Measurements from ENCODE around the gene CELSR3. TPM values are rescaled to one million over a fixed set of nuclear protein-coding genes. Genes with fewer than 3 reads are reported as not detected.

CELSR3 gene
- total and polyA plus RNA-seq, 9 donors, result 0.22 to 1.1 (median 0.49) TPM

- H3K27ac ChIP-seq (ENCODE audit: low read length), result no peak overlapping the region
- peaks cover 28% of the 10 kb centered on the region for H3K4me1 ChIP-seq (ENCODE audit: control insufficient read depth, insufficient read depth, low read length)
- no peaks in the 10 kb centered on the region for H3K9me3 ChIP-seq (replicated peaks; ENCODE audit: control insufficient read depth, low read depth, low read length)
- no peaks in the 10 kb centered on the region for H3K27me3 ChIP-seq (ENCODE audit: control insufficient read depth, insufficient read depth, low read length)
- H3K36me3 ChIP-seq (ENCODE audit: control insufficient read depth, insufficient read depth, low read length), result peaks cover 61% of the 10 kb centered on the region
- 86% methylated on average over 18 of the region's 18 CpGs for WGBS (ENCODE audit: insufficient coverage)
- H3K4me3 ChIP-seq (ENCODE audit: low read length), result no peak overlapping the region
- peak; percentile 32 for DNase-seq
These were observed 25.5 kb upstream of the CELSR3 start for GRCh38 chr3:48688032-48688736.

GRCh38 chr3:48687220-48687678 lies 24.6 kb upstream of the CELSR3 start:
- WGBS (ENCODE audit: insufficient coverage), result no CpG with 5 or more reads among the region's 3 CpGs

GRCh38 chr3:48686538-48687219 lies 24.0 kb upstream of the CELSR3 start:
- no peak overlapping the region for H3K27ac ChIP-seq (ENCODE audit: low read length)
- WGBS (ENCODE audit: insufficient coverage), result 33% methylated on average over 1 of the region's 10 CpGs
- H3K9me3 ChIP-seq (replicated peaks; ENCODE audit: control insufficient read depth, low read depth, low read length), result no peaks in the 10 kb centered on the region
- H3K4me3 ChIP-seq (ENCODE audit: low read length), result no peak overlapping the region
- H3K4me1 ChIP-seq (ENCODE audit: control insufficient read depth, insufficient read depth, low read length), result peaks cover 28% of the 10 kb centered on the region
- peaks cover 52% of the 10 kb centered on the region for H3K36me3 ChIP-seq (ENCODE audit: control insufficient read depth, insufficient read depth, low read length)
- peak; percentile 14 for DNase-seq
- H3K27me3 ChIP-seq (ENCODE audit: control insufficient read depth, insufficient read depth, low read length), result no peaks in the 10 kb centered on the region

More at GRCh38 chr3:48687220-48687678, 24.6 kb upstream of the CELSR3 start:
- DNase-seq, result no peak
- no peaks in the 10 kb centered on the region for H3K9me3 ChIP-seq (replicated peaks; ENCODE audit: control insufficient read depth, low read depth, low read length)
- peaks cover 28% of the 10 kb centered on the region for H3K4me1 ChIP-seq (ENCODE audit: control insufficient read depth, insufficient read depth, low read length)
- H3K36me3 ChIP-seq (ENCODE audit: control insufficient read depth, insufficient read depth, low read length), result peaks cover 52% of the 10 kb centered on the region
- no peaks in the 10 kb centered on the region for H3K27me3 ChIP-seq (ENCODE audit: control insufficient read depth, insufficient read depth, low read length)
- H3K4me3 ChIP-seq (ENCODE audit: low read length), result no peak overlapping the region
- no peak overlapping the region for H3K27ac ChIP-seq (ENCODE audit: low read length)

GRCh38 chr3:48685603-48686511 lies 23.2 kb upstream of the CELSR3 start, which contains the start of gene NCKIPSD:
NCKIPSD (minus strand) TSS chr3:48685915; CDS start chr3:48685807, 108 bp downstream.
- Histone ChIP-seq H3K4me1 (ENCODE audit: control insufficient read depth, insufficient read depth, low read length) (peaks cover 28% of the 10 kb centered on the region), H3K4me3 (ENCODE audit: low read length) (peak within 1 kb of the TSS; percentile 77), H3K27ac (ENCODE audit: low read length) (peak within 1 kb of the TSS; percentile 63), H3K9me3 (replicated peaks; ENCODE audit: control insufficient read depth, low read depth, low read length) (no peaks in the 10 kb centered on the region), H3K27me3 (ENCODE audit: control insufficient read depth, insufficient read depth, low read length) (no peaks in the 10 kb centered on the region), H3K36me3 (ENCODE audit: control insufficient read depth, insufficient read depth, low read length) (peaks cover 53% of the 10 kb centered on the region)
- WGBS (ENCODE audit: insufficient coverage), result under 1% methylated on average over 93 of the region's 97 CpGs
- DNase-seq, result peak; percentile 93

GRCh38 chr3:48685293-48685602 lies 22.6 kb upstream of the CELSR3 start:
- Histone ChIP-seq H3K27me3 (ENCODE audit: control insufficient read depth, insufficient read depth, low read length) (no peaks in the 10 kb centered on the region), H3K4me3 (ENCODE audit: low read length) (peak overlapping the region; percentile 77), H3K4me1 (ENCODE audit: control insufficient read depth, insufficient read depth, low read length) (peaks cover 28% of the 10 kb centered on the region), H3K9me3 (replicated peaks; ENCODE audit: control insufficient read depth, low read depth, low read length) (no peaks in the 10 kb centered on the region), H3K27ac (ENCODE audit: low read length) (no peak overlapping the region), H3K36me3 (ENCODE audit: control insufficient read depth, insufficient read depth, low read length) (peaks cover 54% of the 10 kb centered on the region)
- 6% methylated on average over 13 of the region's 13 CpGs for WGBS (ENCODE audit: insufficient coverage)
- no peak for DNase-seq

GRCh38 chr3:48684480-48685143 lies 21.9 kb upstream of the CELSR3 start:
- Histone ChIP-seq H3K27me3 (ENCODE audit: control insufficient read depth, insufficient read depth, low read length) (no peaks in the 10 kb centered on the region), H3K4me3 (ENCODE audit: low read length) (peak overlapping the region; percentile 8), H3K36me3 (ENCODE audit: control insufficient read depth, insufficient read depth, low read length) (peaks cover 54% of the 10 kb centered on the region), H3K27ac (ENCODE audit: low read length) (no peak overlapping the region), H3K9me3 (replicated peaks; ENCODE audit: control insufficient read depth, low read depth, low read length) (no peaks in the 10 kb centered on the region), H3K4me1 (ENCODE audit: control insufficient read depth, insufficient read depth, low read length) (peaks cover 28% of the 10 kb centered on the region)
- 25% methylated on average over 4 of the region's 7 CpGs for WGBS (ENCODE audit: insufficient coverage)
- peak; percentile 46 for DNase-seq

- WGBS (ENCODE audit: insufficient coverage), result 34% methylated on average over 3 of the region's 8 CpGs
These were observed 21.3 kb upstream of the CELSR3 start for GRCh38 chr3:48684054-48684349.

GRCh38 chr3:48682786-48683185 lies 20.1 kb upstream of the CELSR3 start:
- Histone ChIP-seq H3K27me3 (ENCODE audit: control insufficient read depth, insufficient read depth, low read length) (no peaks in the 10 kb centered on the region), H3K4me1 (ENCODE audit: control insufficient read depth, insufficient read depth, low read length) (peaks cover 28% of the 10 kb centered on the region), H3K36me3 (ENCODE audit: control insufficient read depth, insufficient read depth, low read length) (peaks cover 50% of the 10 kb centered on the region), H3K9me3 (replicated peaks; ENCODE audit: control insufficient read depth, low read depth, low read length) (no peaks in the 10 kb centered on the region), H3K4me3 (ENCODE audit: low read length) (no peak overlapping the region), H3K27ac (ENCODE audit: low read length) (no peak overlapping the region)
- DNase-seq, result no peak
- 88% methylated on average over 9 of the region's 9 CpGs for WGBS (ENCODE audit: insufficient coverage)

More at GRCh38 chr3:48684054-48684349, 21.3 kb upstream of the CELSR3 start:
- peaks cover 51% of the 10 kb centered on the region for H3K36me3 ChIP-seq (ENCODE audit: control insufficient read depth, insufficient read depth, low read length)
- H3K9me3 ChIP-seq (replicated peaks; ENCODE audit: control insufficient read depth, low read depth, low read length), result no peaks in the 10 kb centered on the region
- DNase-seq, result no peak
- H3K4me3 ChIP-seq (ENCODE audit: low read length), result no peak overlapping the region
- peaks cover 28% of the 10 kb centered on the region for H3K4me1 ChIP-seq (ENCODE audit: control insufficient read depth, insufficient read depth, low read length)
- no peaks in the 10 kb centered on the region for H3K27me3 ChIP-seq (ENCODE audit: control insufficient read depth, insufficient read depth, low read length)
- no peak overlapping the region for H3K27ac ChIP-seq (ENCODE audit: low read length)

GRCh38 chr3:48681974-48682610 lies 19.4 kb upstream of the CELSR3 start:
- Histone ChIP-seq H3K27me3 (ENCODE audit: control insufficient read depth, insufficient read depth, low read length) (no peaks in the 10 kb centered on the region), H3K27ac (ENCODE audit: low read length) (no peak overlapping the region), H3K36me3 (ENCODE audit: control insufficient read depth, insufficient read depth, low read length) (peaks cover 43% of the 10 kb centered on the region), H3K9me3 (replicated peaks; ENCODE audit: control insufficient read depth, low read depth, low read length) (no peaks in the 10 kb centered on the region), H3K4me3 (ENCODE audit: low read length) (no peak overlapping the region), H3K4me1 (ENCODE audit: control insufficient read depth, insufficient read depth, low read length) (peaks cover 28% of the 10 kb centered on the region)
- no peak for DNase-seq
- WGBS (ENCODE audit: insufficient coverage), result 99% methylated on average over 7 of the region's 17 CpGs

Data from muscle of leg (tissue), 11 donors.